Ovary (tissue), 9 donors: Measurements from ENCODE around the gene RNF151. TPM values are rescaled to one million over a fixed set of nuclear protein-coding genes. Genes with fewer than 3 reads are reported as not detected.
A peak's percentile ranks its signal among the peaks of the same experiment; 100 is the strongest.

Experiments
- DNase-seq, 5 donors: peaks; one replicate each; pipeline ENCODE4 v3.0.0-alpha.2; 2019 to 2020
- H3K27ac ChIP-seq, 2 donors: fragments of 200-600 bp; one replicate each; pipeline versions ENCODE4 v1.5.1 to v1.8.0; 2019 to 2022
- H3K27me3 ChIP-seq: fragments of 200-600 bp; one replicate; pipeline ENCODE4 v1.8.0; 2022
- H3K36me3 ChIP-seq: fragments of 200-600 bp; sonication (generic); one replicate; pipeline ENCODE4 v1.5.1; 2019
- H3K4me1 ChIP-seq: one replicate; pipeline ENCODE4 v1.8.1; 2013; ENCODE audit warnings: mild to moderate bottlenecking, moderate library complexity; ENCODE audit not compliant: insufficient read depth
- H3K4me3 ChIP-seq: fragments of 200-600 bp; sonication (generic); one replicate; pipeline ENCODE4 v1.5.1; 2017
- H3K9me3 ChIP-seq, 2 donors: fragments of 200-600 bp in 1 of 2; sonication (generic) in 1 of 2; one replicate each; pipeline versions ENCODE4 v1.5.1 to v1.8.1; 2013 to 2019; ENCODE audit warnings: mild to moderate bottlenecking in 1 of 2, moderate library complexity in 1 of 2
- EP300 ChIP-seq: sonication (generic); formaldehyde crosslinking; IDR thresholded peaks from one replicate; pipeline ENCODE4 v1.6.1; 2017; ENCODE audit warnings: antibody characterized with exemption
- POLR2A ChIP-seq: fragments of 450-650 bp; IDR thresholded peaks from one replicate; pipeline ENCODE4 v1.6.1; 2017; ENCODE audit warnings: antibody characterized with exemption, mild to moderate bottlenecking, moderate library complexity
- WGBS, 3 donors: extraction: QIAGEN DNeasy Blood & Tissue Kit in 1 of 3; methylation state at CpG; one replicate each; pipeline versions ENCODE4 v1.1.5 to v1.1.7; 2013 to 2017; 5-methylcytosine and 5-hydroxymethylcytosine counted together
- intact Hi-C, 4 donors: fragments of 100-400 bp; cut with DNase I; formaldehyde crosslinking; loops; one replicate each; pipeline versions ENCODE4 v1.11.0 to v1.15.1; 2022 to 2023
- polyA plus RNA-seq, 2 donors: library from polyadenylated mRNA; stranded (reverse); fragments of 200-250 nt in 1 of 2; fragments of 350-450 nt in 1 of 2; fragmentation: Illumina TruSeq in 1 of 2; extraction: RNeasy Lipid Tissue Mini Kit (QIAGEN cat#74804) in 1 of 2; gene quantifications; one replicate each; pipeline ENCODE4 v1.2.3, GENCODE V29; 2013 to 2014
- total RNA-seq, 7 donors: library from RNA; depleted of rRNA in 2 of 7; stranded (reverse); fragments of >200 nt in 2 of 7; fragmentation: NEBNext Ultra II Directional in 3 of 7; extraction: Animal tissue kit (Norgen Biotek cat#: 25700) in 3 of 7; gene quantifications; one replicate each; pipeline versions ENCODE4 v1.1.0 to v1.2.4, GENCODE V29; 2016 to 2023
- TF ChIP-seq, protein P1 (sequence below), 3 donors: fragments of 450-650 bp in 2 of 3; fragments of 200-600 bp in 1 of 3; IDR thresholded peaks; one replicate each; pipeline versions ENCODE4 v1.5.1 to v1.8.0; 2016 to 2022; ENCODE audit warnings: antibody characterized with exemption in 3 of 3, mild to moderate bottlenecking in 1 of 3
- donor health status: DM: no; HTN: no; CAD: no; lungs with moderate emphysema.
- donor health status: DM: no; HTN: no; CAD: no.
- donor health status: Bipolar disorder and iron deficiency.
- donor health status: DM: yes; HTN: yes; CAD: no.
- donor health status: DM: no; HTN: no; CAD: no.
- donor health status: DM: yes; HTN: yes; CAD: no.

Gene RNF151
- total and polyA plus RNA-seq, 9 donors = 0.32 TPM; not detected in 8

DNA sequence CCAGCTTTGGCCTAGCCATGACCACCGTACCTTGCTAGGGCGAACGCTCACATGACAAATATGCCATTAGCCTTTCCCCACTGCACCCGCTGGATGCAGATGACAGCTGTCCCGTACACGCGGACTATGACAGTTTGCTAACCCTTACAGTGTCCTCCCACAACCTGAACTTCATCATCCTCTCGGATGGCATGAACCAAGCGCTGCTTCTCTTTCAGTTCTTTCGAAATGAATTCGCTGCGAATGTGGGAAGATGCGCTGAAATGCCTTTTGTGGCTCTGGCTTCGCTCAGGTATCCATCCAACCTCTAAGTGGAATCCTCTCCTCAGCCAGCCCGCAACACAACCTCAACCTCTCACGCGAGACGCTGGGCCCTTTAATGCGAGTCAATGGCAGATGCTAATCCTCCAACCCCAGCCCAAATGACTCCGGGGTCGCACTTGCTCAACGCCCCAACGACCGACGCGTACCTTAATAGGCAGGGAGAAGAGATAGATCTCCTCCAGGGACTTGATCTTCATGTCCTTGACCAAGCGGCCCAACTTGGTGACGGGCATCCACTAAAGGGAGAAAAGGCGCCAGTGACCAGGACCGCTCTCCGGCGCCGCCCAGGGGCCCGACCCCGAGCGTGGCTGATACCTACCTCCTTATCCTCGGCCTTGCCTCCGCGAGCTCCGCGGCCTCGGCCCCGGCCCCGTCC, 2.7 kb upstream of the RNF151 start:
- Histone ChIP-seq H3K27ac (peak overlapping the region; percentile 87 to 89), H3K4me3 (peak overlapping the region; percentile 92), H3K36me3 (no peaks in the 10 kb centered on the region), H3K4me1 (peaks cover 14% of the 10 kb centered on the region), H3K9me3 (no peaks in the 10 kb centered on the region), H3K27me3 (no peaks in the 10 kb centered on the region)
- intact Hi-C loops = loop anchor here in 1 of 4 donors (10.0 kb wide), 1 partner anchor 1329 kb away; the partner anchor contains the start of genes METTL26 and WFIKKN1
- TF ChIP-seq POLR2A (no peak), EP300 (no peak)
- TF ChIP-seq, protein P1, sequence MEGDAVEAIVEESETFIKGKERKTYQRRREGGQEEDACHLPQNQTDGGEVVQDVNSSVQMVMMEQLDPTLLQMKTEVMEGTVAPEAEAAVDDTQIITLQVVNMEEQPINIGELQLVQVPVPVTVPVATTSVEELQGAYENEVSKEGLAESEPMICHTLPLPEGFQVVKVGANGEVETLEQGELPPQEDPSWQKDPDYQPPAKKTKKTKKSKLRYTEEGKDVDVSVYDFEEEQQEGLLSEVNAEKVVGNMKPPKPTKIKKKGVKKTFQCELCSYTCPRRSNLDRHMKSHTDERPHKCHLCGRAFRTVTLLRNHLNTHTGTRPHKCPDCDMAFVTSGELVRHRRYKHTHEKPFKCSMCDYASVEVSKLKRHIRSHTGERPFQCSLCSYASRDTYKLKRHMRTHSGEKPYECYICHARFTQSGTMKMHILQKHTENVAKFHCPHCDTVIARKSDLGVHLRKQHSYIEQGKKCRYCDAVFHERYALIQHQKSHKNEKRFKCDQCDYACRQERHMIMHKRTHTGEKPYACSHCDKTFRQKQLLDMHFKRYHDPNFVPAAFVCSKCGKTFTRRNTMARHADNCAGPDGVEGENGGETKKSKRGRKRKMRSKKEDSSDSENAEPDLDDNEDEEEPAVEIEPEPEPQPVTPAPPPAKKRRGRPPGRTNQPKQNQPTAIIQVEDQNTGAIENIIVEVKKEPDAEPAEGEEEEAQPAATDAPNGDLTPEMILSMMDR (IDR thresholded peaks at IDR 0.05) = no peak
- WGBS, 3 donors = 6 to 11% (median 7%) methylated on average over 34 to 44 of the region's 44 CpGs
- peak in 2 of 5 donors; percentile 52 to 60 for DNase-seq

- 0 to 2% (median 1%) methylated on average over 69 to 97 of the region's 97 CpGs for WGBS, 3 donors
Observed at GRCh38 chr16:1964506-1965395, 1.9 kb upstream of the RNF151 start, which contains the start of gene RPS2. TSS of gene RPS2 (minus strand) at chr16:1964826. CDS start at chr16:1964625, 201 bp downstream.

GRCh38 chr16:1965396-1966001, 1.2 kb upstream of the RNF151 start:
- H3K36me3 ChIP-seq = no peaks in the 10 kb centered on the region
- intact Hi-C loops = loop anchor here in 1 of 4 donors (10.0 kb wide), 1 partner anchor 1331 kb away; the partner anchor contains the start of genes METTL26 and WFIKKN1
- DNase-seq = no peak
- H3K27me3 ChIP-seq = no peaks in the 10 kb centered on the region
- peaks cover 12% of the 10 kb centered on the region for H3K4me1 ChIP-seq
- H3K27ac ChIP-seq = peak overlapping the region; percentile 87 to 89
- no peaks in the 10 kb centered on the region for H3K9me3 ChIP-seq
- TF ChIP-seq EP300 (no peak), POLR2A (no peak)
- TF ChIP-seq, protein P1 (IDR thresholded peaks at IDR 0.05) = no peak
- H3K4me3 ChIP-seq = peak overlapping the region; percentile 92
- WGBS, 3 donors = 17 to 21% (median 19%) methylated on average over 24 of the region's 24 CpGs

More at GRCh38 chr16:1964506-1965395, 1.9 kb upstream of the RNF151 start, which contains the start of gene RPS2:
- Histone ChIP-seq H3K27me3 (no peaks in the 10 kb centered on the region), H3K36me3 (no peaks in the 10 kb centered on the region), H3K4me1 (peaks cover 12% of the 10 kb centered on the region), H3K27ac (peak within 1 kb of the TSS; percentile 87 to 89), H3K9me3 (no peaks in the 10 kb centered on the region), H3K4me3 (peak within 1 kb of the TSS; percentile 92)
- intact Hi-C loops = loop anchor here in 1 of 4 donors (10.0 kb wide), 1 partner anchor 1330 kb away; the partner anchor contains the start of genes METTL26 and WFIKKN1
- peak; percentile 98 for TF ChIP-seq POLR2A
- TF ChIP-seq, protein P1 (IDR thresholded peaks at IDR 0.05) = peak in 2 of 3 donors; percentile 23 to 39
- peak; percentile 75 for TF ChIP-seq EP300
- peak; percentile 99 to 100 (median 99) for DNase-seq
